Suprapubic skin (tissue), 4 donors: ENCODE results near the gene MALL.

Experiments
- EP300 ChIP-seq: sonication (generic); formaldehyde crosslinking; IDR thresholded peaks from one replicate; pipeline ENCODE4 v1.6.1; 2017; ENCODE audit warnings: antibody characterized with exemption
- POLR2AphosphoS5 ChIP-seq, 3 donors: sonication (generic); formaldehyde crosslinking; IDR thresholded peaks; one replicate each; pipeline ENCODE4 v1.6.1; 2017; ENCODE audit warnings: antibody characterized with exemption in 3 of 3
- TF ChIP-seq, protein P1 (sequence below), 2 donors: fragments of 200-600 bp in 1 of 2; fragments of 450-650 bp in 1 of 2; sonication (generic) in 1 of 2; IDR thresholded peaks; one replicate each; pipeline ENCODE4 v1.5.1; 2016 to 2019; ENCODE audit warnings: antibody characterized with exemption in 2 of 2, mild to moderate bottlenecking in 1 of 2, moderate library complexity in 1 of 2

- TF ChIP-seq EP300 (no peak), POLR2AphosphoS5 (IDR thresholded peaks at IDR 0.05) (no peak)
- TF ChIP-seq, protein P1, sequence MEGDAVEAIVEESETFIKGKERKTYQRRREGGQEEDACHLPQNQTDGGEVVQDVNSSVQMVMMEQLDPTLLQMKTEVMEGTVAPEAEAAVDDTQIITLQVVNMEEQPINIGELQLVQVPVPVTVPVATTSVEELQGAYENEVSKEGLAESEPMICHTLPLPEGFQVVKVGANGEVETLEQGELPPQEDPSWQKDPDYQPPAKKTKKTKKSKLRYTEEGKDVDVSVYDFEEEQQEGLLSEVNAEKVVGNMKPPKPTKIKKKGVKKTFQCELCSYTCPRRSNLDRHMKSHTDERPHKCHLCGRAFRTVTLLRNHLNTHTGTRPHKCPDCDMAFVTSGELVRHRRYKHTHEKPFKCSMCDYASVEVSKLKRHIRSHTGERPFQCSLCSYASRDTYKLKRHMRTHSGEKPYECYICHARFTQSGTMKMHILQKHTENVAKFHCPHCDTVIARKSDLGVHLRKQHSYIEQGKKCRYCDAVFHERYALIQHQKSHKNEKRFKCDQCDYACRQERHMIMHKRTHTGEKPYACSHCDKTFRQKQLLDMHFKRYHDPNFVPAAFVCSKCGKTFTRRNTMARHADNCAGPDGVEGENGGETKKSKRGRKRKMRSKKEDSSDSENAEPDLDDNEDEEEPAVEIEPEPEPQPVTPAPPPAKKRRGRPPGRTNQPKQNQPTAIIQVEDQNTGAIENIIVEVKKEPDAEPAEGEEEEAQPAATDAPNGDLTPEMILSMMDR (IDR thresholded peaks at IDR 0.05) = no peak
Observed at GRCh38 chr2:110153416-110153815, 37.8 kb upstream of the MALL start.
